22Rv1 (cell line): ENCODE measurements around the gene RAD51B.

Experiments
- ZFX ChIP-seq: fragments of 450-650 bp; IDR thresholded peaks from 2 replicates; pipeline ENCODE4 v1.6.1; 2017; ENCODE audit warnings: antibody characterized with exemption, borderline replicate concordance
- TF ChIP-seq, protein P1 (sequence below): fragments of 450-650 bp; IDR thresholded peaks from 2 replicates; pipeline ENCODE4 v1.5.1; 2017; ENCODE audit warnings: mild to moderate bottlenecking

DNA sequence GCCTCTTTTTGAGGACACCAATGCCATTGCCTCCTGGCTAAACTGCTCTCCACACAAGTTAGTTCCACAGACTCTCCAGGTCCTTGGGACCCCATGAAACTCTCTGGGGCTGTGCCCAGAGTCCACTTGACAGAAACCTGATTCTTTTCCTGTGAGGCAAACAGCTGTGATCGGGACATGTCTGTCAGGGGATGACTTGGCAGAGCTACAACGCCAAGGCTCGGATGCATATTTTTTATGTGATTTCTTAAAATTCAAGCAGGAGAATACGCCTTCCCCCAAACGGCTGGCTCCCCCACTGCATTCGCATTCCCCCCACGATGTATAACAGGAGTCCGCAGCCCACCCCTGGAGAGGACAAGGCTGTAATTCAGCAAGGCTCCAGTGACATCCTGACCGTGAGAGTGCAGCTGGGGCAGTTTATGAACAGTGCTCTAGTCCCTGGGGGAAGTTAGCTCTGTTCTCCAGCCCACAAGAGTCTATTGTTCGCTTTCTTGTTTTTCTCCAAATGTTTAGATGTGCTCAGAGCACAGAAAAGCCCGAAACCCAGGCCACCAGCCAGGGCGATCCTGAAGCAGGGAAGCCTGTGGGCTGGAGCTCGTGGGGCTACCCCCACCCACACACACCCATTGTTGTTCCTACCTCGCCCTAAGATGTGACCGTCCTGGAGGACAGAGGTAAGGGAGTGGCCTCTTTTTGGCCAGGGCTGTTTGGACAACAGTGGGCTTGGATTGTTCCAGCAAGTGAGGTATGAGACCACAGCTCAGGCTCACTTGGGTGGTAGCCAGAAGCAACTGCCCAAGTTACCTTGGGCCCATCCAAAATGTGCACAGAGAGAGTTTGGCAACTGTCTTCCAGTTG, 813.8 kb downstream of the RAD51B start:
- TF ChIP-seq, protein P1, sequence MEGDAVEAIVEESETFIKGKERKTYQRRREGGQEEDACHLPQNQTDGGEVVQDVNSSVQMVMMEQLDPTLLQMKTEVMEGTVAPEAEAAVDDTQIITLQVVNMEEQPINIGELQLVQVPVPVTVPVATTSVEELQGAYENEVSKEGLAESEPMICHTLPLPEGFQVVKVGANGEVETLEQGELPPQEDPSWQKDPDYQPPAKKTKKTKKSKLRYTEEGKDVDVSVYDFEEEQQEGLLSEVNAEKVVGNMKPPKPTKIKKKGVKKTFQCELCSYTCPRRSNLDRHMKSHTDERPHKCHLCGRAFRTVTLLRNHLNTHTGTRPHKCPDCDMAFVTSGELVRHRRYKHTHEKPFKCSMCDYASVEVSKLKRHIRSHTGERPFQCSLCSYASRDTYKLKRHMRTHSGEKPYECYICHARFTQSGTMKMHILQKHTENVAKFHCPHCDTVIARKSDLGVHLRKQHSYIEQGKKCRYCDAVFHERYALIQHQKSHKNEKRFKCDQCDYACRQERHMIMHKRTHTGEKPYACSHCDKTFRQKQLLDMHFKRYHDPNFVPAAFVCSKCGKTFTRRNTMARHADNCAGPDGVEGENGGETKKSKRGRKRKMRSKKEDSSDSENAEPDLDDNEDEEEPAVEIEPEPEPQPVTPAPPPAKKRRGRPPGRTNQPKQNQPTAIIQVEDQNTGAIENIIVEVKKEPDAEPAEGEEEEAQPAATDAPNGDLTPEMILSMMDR = no peak
- no peak for TF ChIP-seq ZFX
